Occipital lobe (tissue), 2 donors: ENCODE measurements around the gene CREB3. TPM values are rescaled to one million over a fixed set of nuclear protein-coding genes. Genes with fewer than 3 reads are reported as not detected.
A peak's percentile ranks its signal among the peaks of the same experiment; 100 is the strongest.

Experiments used
- DNase-seq: peaks from one replicate; lab custom pipeline; 2025; lab: John Stamatoyannopoulos, UW
- total RNA-seq: library from RNA; depleted of rRNA; stranded (reverse); fragments of >200 nt; gene quantifications from one replicate; pipeline ENCODE4 v1.2.3, GENCODE V29; 2014

The CREB3 gene
- total RNA-seq, 1 donor from 2014 or later, result 22.9 TPM

- peak; percentile 6 for DNase-seq
These were observed 5.5 kb upstream of the CREB3 start for GRCh38 chr9:35726931-35727330.

- DNase-seq, result no peak
These were observed 4.8 kb upstream of the CREB3 start for GRCh38 chr9:35727676-35728040.

GRCh38 chr9:35728041-35728971 is 4.2 kb upstream of the CREB3 start:
- DNase-seq, result peak; percentile 22

- no peak for DNase-seq
These were observed 3.4 kb upstream of the CREB3 start for GRCh38 chr9:35729101-35729500.

GRCh38 chr9:35729700-35730485 is 2.6 kb upstream of the CREB3 start:
- DNase-seq, result peak; percentile 7

- DNase-seq, result no peak
These were observed 2.0 kb upstream of the CREB3 start for GRCh38 chr9:35730486-35730854.

- DNase-seq, result no peak
These were observed 866 bp upstream of the CREB3 start for GRCh38 chr9:35731415-35732184.

- no peak for DNase-seq
These were observed 505 bp downstream of the CREB3 start for GRCh38 chr9:35732800-35733541.

GRCh38 chr9:35734096-35734495 is 1.6 kb downstream of the CREB3 start:
- no peak for DNase-seq

GRCh38 chr9:35736201-35736633 is 3.8 kb downstream of the CREB3 start:
- peak; percentile 12 for DNase-seq

GRCh38 chr9:35737143-35737542 is 4.7 kb downstream of the CREB3 start:
- no peak for DNase-seq

GRCh38 chr9:35738186-35738585 is 5.7 kb downstream of the CREB3 start:
- no peak for DNase-seq

- DNase-seq, result no peak
These were observed 6.5 kb downstream of the CREB3 start for GRCh38 chr9:35738924-35739323.

GRCh38 chr9:35740243-35740642 is 7.8 kb downstream of the CREB3 start:
- DNase-seq, result no peak

- no peak for DNase-seq
These were observed 9.3 kb downstream of the CREB3 start for GRCh38 chr9:35741740-35742139.

- no peak for DNase-seq
These were observed 11.0 kb downstream of the CREB3 start for GRCh38 chr9:35743452-35743851.

- no peak for DNase-seq
These were observed 11.5 kb downstream of the CREB3 start for GRCh38 chr9:35743880-35744518.

- DNase-seq, result no peak
These were observed 13.1 kb downstream of the CREB3 start for GRCh38 chr9:35745569-35745968.

- DNase-seq, result no peak
These were observed 14.1 kb downstream of the CREB3 start for GRCh38 chr9:35746583-35746982.

GRCh38 chr9:35748242-35748857 is 15.9 kb downstream of the CREB3 start:
- DNase-seq, result no peak
